ENCODE results near the gene RPGRIP1L.
A peak's percentile ranks its signal among the peaks of the same experiment; 100 is the strongest.

Gene RPGRIP1L

DNA sequence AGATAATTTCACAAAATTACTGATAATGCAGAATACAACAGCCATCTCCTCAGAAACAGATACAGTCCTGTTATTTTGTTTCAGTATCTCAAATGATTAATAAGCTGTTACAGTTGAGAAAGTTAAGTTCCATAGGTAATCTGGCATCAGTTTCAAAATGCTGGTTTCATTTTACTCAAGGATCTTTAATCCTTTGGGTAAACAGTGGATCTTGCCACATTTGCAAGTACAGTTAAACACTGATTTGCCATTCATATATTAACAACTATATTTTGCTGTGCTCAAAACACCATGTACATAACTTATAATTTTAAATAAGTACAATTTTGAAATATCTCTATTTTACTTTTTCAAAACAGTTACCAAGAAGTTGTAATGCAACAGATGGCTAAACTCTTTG lies 31.2 kb downstream of the RPGRIP1L start:
- DNase-seq (ENCODE audit: low read depth): no peak
- no peak overlapping the region for H3K4me3 ChIP-seq (ENCODE audit: low read depth, low read length)

DNA sequence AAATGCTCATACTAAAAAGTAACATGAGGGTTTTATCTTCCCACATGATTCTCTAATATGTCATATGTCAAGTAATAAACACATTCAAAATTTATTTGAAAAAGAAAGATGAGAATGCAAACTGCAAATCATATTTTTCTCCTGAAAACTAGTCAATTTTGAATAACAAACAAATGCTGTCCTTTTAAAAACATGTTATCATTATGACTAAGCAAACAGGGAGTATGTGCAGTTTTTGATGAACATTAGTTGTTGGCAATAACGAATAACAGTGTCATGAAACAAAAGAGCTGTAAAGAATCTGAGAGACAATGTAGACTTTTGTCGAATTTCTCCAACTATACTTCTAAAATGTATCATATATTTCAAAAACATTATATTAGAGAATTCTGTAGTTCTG lies 34.8 kb downstream of the RPGRIP1L start:
- no peak for DNase-seq (ENCODE audit: low read depth)
- no peak overlapping the region for H3K4me3 ChIP-seq (ENCODE audit: low read depth, low read length)

DNA sequence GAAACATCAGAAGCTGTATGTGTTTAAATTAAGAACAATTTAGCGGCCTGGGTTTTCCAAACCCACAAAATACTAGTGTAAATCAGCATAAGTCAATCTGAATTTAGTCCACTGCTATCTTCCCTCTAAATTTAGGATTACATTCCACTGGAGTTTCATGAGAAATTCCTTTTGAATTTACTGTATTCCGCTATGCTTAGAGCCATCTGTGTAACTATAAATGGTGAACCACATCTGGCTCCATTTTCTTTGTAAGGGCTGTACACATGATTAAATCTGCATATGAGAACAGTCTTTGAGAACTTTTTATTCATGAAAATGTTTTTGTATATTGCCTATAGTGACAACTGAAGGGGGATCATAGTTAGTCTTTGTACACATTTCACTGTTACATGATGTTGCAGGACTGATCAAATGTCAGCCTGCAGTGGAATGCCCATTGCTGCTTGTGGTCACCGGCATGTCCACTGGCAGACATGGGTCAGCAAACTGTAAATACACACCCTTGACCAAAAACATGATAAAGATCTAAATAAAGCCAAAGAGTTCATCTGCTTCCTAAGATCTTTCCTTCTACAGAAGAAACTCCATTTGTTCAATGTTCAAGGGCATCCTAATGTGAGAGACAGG lies 36.8 kb downstream of the RPGRIP1L start:
- H3K4me3 ChIP-seq (ENCODE audit: low read depth, low read length): no peak overlapping the region
- DNase-seq (ENCODE audit: low read depth): no peak

DNA sequence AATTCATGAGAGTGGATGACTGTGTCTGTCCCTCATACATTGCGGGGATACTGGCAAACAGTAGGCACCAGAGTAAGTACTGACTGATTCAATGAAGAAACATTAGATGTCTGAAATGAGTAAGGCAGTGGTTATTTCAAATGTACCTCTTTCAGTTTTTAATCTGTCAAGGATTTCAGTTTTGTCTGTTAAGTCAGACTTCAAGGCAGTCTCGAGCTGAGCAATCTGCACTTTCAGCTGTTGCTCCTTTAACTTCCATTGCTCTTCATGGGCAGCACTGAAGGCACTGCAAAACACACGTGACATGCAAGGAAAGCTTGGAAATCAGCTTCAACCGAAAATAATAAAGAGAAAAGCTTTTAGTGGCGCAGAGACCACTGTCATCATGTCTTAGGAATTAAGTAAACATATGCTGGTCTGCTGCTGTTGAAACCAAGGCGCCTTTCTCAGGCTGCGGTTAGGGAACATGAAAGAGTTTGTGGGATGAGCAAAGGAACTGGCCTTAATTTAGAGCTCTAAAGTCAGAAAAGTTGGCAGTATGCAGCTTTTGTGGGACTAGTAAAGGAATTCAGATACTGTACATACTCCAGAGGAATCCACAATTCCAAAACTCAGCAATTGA lies 38.8 kb downstream of the RPGRIP1L start:
- peak; percentile 85 for DNase-seq (ENCODE audit: low read depth)
- no peak overlapping the region for H3K4me3 ChIP-seq (ENCODE audit: low read depth, low read length)

DNA sequence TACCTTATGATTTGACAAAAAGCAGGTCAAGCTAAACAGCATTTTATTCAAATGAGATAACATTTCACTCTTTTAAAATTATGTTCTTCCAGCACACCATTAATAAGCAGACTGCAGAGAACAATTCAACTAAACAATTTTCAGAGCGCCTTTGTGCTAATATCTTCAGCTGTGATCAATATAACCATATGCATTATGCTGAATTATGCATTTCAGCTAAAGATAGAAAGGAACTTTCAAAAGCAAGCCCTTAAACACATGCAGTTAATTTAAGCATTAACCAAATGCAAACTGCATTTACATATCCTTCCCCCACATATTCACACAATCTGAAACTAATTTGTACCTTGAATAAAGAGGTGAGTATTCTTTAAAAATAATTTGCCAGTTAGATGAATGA lies 41.6 kb downstream of the RPGRIP1L start:
- DNase-seq (ENCODE audit: low read depth): no peak
- no peak overlapping the region for H3K4me3 ChIP-seq (ENCODE audit: low read depth, low read length)

DNA sequence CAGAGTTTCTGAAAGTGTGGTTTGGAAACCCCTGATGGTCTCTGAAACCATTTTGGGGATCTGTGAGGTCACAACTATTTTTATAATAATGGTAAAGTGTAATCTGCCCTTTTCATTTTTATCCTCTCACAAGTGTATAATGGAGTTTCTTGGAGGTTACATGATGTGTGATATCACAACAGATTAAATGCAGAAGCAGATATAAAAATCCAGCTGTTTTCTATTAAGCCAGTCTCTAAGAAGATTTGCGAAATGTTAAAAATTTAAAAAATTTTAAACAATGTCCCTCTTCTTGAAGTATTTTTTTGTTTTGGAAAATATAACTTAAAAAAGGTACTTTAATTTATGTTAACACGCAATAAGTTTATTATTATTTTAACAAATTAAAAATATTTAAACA lies 48.7 kb downstream of the RPGRIP1L start:
- no peak for DNase-seq (ENCODE audit: low read depth)
- no peak overlapping the region for H3K4me3 ChIP-seq (ENCODE audit: low read depth, low read length)

DNA sequence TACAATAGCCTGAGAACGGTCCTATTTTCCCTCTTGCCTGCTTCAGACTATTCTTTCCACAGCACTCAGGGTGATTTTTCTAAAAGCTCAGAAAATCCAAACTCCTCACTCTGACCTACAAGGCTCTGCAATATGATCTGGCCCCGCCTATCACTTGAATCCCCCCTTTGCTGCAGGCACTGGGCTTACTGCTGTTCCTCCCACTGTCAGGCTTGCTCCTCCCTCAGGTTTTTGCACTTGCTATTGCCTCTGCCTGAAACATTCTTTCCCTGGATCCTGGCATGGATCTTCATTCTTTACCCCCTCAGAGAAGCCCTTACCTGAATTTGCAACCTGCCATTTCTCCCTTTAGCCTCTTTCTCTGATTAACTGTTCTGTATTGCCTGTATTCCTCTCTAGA lies 52.3 kb downstream of the RPGRIP1L start:
- DNase-seq (ENCODE audit: low read depth): no peak
- H3K4me3 ChIP-seq (ENCODE audit: low read depth, low read length): no peak overlapping the region

DNA sequence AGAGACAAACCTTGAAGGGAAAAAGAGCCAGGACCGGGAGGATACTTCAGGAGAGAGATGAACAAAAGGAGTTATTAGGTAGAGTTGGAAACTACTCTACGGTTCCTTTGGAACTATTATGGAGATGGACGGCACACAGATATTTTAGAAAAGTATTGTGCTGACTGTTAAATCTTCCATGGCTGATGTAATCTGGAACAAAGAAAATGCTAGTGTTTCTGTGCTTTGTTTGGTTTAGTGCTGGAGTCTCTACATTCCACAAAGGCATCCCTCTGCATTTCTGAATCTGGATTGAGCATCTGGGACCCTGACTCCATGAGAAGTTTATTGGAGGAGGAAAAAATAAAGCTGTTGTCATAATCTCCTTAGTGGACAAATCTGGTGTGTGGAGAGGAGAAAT lies 57.2 kb downstream of the RPGRIP1L start:
- H3K4me3 ChIP-seq (ENCODE audit: low read depth, low read length): no peak overlapping the region
- no peak for DNase-seq (ENCODE audit: low read depth)

DNA sequence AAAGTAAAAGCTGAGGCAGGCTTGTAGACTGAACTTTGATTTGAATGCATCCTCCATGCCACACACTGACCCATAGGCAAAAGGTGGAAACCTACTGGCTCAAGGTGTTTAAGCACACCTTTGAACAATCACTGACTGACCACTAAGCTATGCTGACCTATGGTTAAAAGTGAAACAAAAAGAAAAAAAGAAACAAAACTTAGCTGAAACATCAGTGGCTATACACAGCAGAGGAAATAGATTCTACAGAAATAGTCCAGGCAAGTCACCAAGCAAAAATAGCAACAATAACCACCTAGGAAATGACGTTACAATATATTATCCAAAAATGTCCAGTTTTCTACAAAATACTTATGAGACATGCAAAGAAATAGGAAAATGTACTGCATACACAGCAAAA lies 60.2 kb downstream of the RPGRIP1L start:
- DNase-seq (ENCODE audit: low read depth): no peak

DNA sequence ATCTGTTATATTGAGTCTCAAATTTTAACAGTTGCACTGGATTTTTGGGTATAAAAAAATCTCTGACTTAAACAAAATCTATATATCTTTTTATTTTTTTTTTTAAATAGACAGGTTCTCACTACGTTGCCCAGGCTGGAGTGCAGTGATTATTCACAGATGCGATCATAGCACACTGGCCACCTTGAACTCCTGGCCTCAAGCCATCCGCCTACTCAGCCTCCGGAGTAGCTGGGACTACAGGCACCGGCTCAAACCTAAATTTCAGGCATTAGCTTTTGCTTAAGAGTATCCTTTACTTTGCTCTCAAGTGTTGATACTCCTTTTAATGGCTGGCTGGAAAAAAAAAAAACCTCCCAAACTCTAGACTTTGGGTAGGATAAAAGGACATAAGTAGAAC lies 61.6 kb downstream of the RPGRIP1L start:
- H3K4me3 ChIP-seq (ENCODE audit: low read depth, low read length): no peak overlapping the region
- no peak for DNase-seq (ENCODE audit: low read depth)

More for the DNA sequence above, 60.2 kb downstream of the RPGRIP1L start:
- no peak overlapping the region for H3K4me3 ChIP-seq (ENCODE audit: low read depth, low read length)

DNA sequence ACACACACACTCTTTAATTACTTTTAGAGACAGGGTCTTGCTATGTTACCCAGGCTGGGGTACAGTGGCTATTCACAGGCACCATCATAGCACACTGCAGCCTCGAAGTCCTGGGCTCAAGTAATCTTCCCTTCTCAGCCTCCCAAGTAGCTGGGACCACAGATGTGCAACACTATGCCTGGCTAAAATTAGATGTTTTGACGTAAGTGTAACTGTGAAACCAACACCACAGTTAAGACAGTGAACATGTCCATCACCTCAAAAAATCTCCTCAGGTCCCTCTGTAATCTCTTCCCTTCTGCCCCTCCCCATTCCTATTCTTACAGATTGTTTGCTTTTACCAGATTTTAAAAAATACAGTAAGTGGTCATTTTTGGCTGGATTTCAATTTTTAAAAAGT lies 66.7 kb downstream of the RPGRIP1L start:
- H3K4me3 ChIP-seq (ENCODE audit: low read depth, low read length): no peak overlapping the region
- no peak for DNase-seq (ENCODE audit: low read depth)

DNA sequence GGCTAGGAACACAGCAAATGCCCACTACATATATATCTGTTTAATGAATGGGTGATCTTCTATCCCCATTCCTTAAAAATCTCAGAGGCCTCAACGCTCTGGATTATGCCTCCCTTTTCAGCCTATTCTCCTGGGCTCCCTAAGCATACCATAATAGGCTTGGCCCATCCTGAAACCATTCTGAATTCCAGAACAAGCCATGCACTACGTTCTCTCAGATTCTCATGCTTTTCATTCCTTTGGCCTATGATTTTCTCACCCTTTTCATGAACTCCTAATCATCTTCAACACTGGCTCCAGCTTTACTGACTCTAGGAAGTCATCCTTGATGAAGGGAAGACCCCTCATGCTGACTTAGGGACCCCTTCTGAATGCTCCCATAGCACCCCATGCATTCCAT lies 71.1 kb downstream of the RPGRIP1L start:
- no peak for DNase-seq (ENCODE audit: low read depth)
- no peak overlapping the region for H3K4me3 ChIP-seq (ENCODE audit: low read depth, low read length)

DNA sequence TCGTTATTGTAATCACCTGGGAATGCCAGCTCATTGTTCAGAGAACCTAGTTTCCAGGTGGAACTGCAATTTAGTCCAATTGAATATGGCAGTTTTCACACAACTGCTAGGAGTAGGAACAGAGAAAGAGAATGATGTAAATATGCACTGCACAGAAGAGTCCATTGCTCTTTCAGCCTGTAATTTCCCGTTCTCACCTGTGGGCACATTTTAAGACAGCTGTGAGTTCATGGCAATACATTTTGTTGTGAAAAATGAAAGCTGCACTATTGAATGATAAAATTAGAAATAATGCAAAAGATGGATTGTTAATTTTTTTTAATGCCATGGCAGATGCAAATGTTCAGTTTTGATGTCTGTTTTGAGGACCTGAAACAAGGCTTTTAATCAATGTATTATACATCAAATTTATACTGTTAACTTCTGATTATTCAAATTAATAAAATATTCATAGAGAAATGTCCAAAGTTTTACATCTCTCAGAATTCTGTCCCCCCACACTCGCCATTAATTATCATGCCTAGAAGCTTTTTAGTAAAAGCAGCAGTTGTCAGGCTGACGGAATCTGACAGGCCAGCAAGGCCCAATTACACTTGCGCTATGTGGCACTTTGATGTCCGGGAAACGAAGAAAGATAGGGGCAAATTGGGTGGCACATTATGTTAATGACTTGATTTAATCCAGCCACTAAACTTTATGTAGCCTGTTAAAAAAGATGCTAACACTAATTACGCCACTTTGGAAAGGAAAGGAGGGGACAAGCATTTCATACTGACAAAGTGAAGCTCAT lies 72.2 kb downstream of the RPGRIP1L start:
- no peak for DNase-seq (ENCODE audit: low read depth)
- H3K4me3 ChIP-seq (ENCODE audit: low read depth, low read length): no peak overlapping the region

DNA sequence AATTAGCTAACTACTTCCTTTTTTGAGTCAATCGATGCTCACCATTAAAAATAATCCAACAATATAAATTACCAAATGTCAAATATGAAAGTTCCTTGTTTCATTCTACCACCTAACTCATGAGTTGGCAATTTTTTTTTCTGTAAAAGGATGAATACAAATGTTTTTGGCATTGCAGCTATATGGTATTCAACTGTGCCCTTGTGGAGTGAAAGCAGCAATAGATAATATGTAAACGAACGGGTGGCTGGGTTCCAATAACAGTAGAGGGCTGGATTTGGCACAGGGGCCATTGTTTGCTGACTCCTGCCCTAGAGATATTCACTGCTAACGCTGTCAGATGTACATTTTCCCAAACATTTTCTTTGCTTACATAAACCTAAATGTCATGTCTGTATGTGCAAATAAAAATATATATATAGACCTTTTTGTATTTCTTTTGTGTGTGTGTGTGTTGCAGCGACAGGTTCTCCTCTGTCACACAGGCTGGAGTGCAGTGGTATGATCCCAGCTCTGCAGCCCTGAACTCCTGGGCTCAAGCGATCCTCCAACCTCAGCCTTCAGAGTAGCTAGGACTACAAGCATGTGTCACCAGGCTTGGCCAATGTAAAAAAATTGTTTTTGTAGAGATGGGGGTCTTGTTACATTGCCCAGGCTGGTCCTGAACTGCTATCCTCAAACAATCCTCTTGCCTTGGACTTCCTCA lies 73.9 kb downstream of the RPGRIP1L start:
- H3K4me3 ChIP-seq (ENCODE audit: low read depth, low read length): no peak overlapping the region
- no peak for DNase-seq (ENCODE audit: low read depth)

DNA sequence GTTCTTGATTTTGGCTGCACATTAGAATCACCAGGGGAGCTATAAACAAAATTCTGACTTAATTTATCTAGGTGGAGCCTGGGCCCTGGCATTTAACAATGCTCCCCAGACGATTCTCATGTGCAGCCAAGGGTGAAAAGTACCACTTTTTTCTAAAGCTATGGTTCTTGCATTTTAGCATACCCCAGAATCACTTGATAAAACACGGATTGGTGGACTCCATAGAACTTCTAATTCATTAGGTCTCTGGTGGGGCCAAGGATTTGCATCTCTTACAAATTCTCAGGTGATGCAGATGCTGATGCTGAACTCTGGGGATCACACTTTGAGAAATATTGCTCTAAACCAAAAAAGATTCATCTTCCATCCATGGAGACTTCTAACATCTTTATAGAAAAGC lies 74.5 kb downstream of the RPGRIP1L start:
- DNase-seq (ENCODE audit: low read depth): no peak
- no peak overlapping the region for H3K4me3 ChIP-seq (ENCODE audit: low read depth, low read length)

DNA sequence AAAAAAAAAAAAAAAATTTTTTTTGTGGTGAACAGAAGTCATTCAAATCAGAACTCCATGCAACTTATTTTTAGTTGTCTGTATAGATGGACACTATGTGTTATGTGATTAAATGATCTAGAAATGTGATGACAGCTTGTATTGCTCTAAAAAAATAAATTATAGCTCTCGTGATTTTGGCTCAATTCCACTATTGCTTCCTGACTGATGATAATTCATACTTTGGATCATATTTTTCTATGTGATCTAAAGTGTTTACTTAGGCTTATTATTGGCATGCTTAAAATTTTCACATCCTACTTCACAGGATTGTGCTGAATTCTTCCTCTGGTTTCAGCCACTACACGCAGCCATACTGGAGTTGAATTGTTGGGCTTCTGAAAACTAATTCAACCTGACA lies 76.8 kb downstream of the RPGRIP1L start:
- no peak overlapping the region for H3K4me3 ChIP-seq (ENCODE audit: low read depth, low read length)
- DNase-seq (ENCODE audit: low read depth): no peak

DNA sequence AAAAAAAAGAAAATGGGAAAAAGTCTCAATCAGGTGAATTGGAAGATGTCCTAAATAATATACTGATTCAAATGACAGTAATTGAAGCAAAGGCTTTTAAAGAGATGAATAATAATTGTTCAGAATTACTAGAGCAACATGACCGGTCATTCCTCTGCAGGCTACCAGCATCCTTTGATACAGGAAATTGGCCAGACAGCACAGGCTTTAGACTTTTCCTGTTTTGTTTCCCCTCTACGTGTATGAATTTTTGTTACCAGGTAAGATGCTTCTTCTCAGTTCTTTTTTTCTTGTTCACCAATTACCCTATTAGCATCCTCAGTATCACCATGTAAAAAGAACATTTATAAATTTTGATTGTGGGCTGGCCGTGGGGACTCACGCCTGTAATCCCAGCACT lies 77.5 kb downstream of the RPGRIP1L start:
- DNase-seq (ENCODE audit: low read depth): no peak
- no peak overlapping the region for H3K4me3 ChIP-seq (ENCODE audit: low read depth, low read length)

DNA sequence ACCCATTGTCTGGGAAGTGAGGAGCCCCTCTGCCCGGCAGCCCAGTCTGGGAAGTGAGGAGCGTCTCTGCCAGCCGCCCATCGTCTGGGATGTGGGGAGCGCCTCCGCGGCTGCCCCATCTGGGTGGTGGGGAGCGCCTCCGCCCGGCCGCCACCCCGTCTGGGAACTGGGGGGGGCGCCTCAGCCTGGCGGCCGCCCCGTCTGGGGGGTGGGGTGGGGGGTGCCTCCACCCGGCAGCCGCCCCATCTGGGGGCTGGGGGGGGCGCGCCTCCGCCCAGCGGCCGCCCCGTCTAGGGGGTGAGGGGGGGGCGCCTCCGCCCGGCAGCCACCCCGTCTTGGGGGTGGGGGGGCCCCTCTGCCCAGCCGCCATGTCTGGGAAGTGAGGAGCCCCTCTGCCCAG lies 78.4 kb downstream of the RPGRIP1L start:
- H3K4me3 ChIP-seq (ENCODE audit: low read depth, low read length): no peak overlapping the region
- no peak for DNase-seq (ENCODE audit: low read depth)

DNA sequence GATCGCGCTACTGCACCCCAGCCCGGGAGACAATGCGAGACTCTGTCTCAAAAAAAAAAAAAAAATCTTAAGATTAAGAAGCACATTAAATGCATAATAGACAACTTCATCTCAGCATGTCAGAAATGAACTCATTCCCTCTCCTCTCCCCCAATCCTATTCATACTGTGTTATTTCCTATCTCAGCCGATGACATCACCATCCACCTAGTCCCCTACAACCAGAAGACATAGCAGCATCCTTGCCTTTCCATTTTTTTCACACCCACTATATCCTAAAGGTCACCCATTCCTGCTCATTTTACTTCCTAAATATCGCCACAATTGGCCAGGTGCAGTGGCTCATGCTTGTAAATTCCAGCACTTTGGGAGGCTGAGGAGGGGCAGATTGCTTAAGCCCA lies 81.3 kb downstream of the RPGRIP1L start:
- no peak for DNase-seq (ENCODE audit: low read depth)
- no peak overlapping the region for H3K4me3 ChIP-seq (ENCODE audit: low read depth, low read length)

DNA sequence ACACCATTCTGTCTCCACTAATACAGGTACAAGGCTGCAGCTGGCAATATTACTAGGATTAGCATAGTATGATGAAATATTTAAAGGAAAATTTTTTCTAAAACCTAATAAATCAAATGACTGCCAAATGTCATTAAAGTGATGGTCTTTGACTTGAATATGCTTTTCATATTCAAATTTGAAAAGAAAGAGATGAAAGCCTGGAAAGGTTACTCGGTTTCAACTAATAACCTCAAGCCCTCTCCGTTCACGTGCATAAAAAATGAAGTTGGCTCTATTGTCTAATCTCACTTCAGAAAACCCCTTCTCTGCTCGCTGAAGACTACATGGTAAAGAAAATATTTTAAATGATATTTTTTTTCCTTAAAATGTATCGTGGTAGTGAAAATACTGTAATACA lies 83.2 kb downstream of the RPGRIP1L start:
- no peak for DNase-seq (ENCODE audit: low read depth)

More for the DNA sequence above, 83.2 kb downstream of the RPGRIP1L start:
- no peak overlapping the region for H3K4me3 ChIP-seq (ENCODE audit: low read depth, low read length)

Measured in skeletal muscle cell (primary cell).